Measurements from ENCODE around the gene HLA-G. TPM values are rescaled to one million over a fixed set of nuclear protein-coding genes. Genes with fewer than 3 reads are reported as not detected.

HLA-G gene
- total and polyA plus RNA-seq, 2 experiments from 2014 or later, result 1.5 TPM; not detected in 1

GRCh38 chr6:29861521-29862255 lies 34.1 kb downstream of the HLA-G start:
- no peak overlapping the region for H2AFZ ChIP-seq
- 65% methylated on average over 6 of the region's 6 CpGs for WGBS, 2 experiments (ENCODE audit: low coverage in 1 of 2, low lambda C conversion rate in 2 of 2, missing lambda C conversion rate in 2 of 2)
- peaks cover 9% of the 10 kb centered on the region for H3K27me3 ChIP-seq (replicated peaks; ENCODE audit: insufficient read depth)
- DNase-seq, result no peak
- H3K9me2 ChIP-seq (ENCODE audit: insufficient read depth), result no peaks in the 10 kb centered on the region
- H3K9ac ChIP-seq, result no peak overlapping the region
- no peak overlapping the region for H3K27ac ChIP-seq
- no peak overlapping the region for H3K4me2 ChIP-seq (ENCODE audit: unreplicated experiment)
- H3K36me3 ChIP-seq (ENCODE audit: low read depth), result no peaks in the 10 kb centered on the region
- H3F3A ChIP-seq (ENCODE audit: insufficient read depth), result no peaks in the 10 kb centered on the region
- TF ChIP-seq EZH2phosphoT487 (IDR thresholded peaks at IDR 0.05; ENCODE audit: insufficient read depth, low read depth) (no peak), EZH2 (IDR thresholded peaks at IDR 0.05; ENCODE audit: insufficient read depth, poor library complexity, severe bottlenecking) (no peak)
- no peak overlapping the region for H3K4me3 ChIP-seq
- H3K79me2 ChIP-seq (ENCODE audit: insufficient read depth), result no peaks in the 10 kb centered on the region
- H4K20me1 ChIP-seq (ENCODE audit: insufficient read depth), result no peaks in the 10 kb centered on the region
- in situ Hi-C loops (cut with MboI), result no loop called here
- H3K9me3 ChIP-seq (ENCODE audit: low read depth), result no peaks in the 10 kb centered on the region
- H3K4me1 ChIP-seq (ENCODE audit: insufficient read depth), result no peaks in the 10 kb centered on the region

GRCh38 chr6:29864037-29864810 lies 36.6 kb downstream of the HLA-G start:
- H3K9ac ChIP-seq, result no peak overlapping the region

GRCh38 chr6:29865631-29866030 lies 38.0 kb downstream of the HLA-G start:
- Histone ChIP-seq H3K4me3 (no peak overlapping the region), H3K9ac (no peak overlapping the region), H3K27me3 (replicated peaks; ENCODE audit: insufficient read depth) (peaks cover 5% of the 10 kb centered on the region), H3K27ac (no peak overlapping the region), H3K36me3 (ENCODE audit: low read depth) (no peaks in the 10 kb centered on the region), H4K20me1 (ENCODE audit: insufficient read depth) (no peaks in the 10 kb centered on the region), H3K79me2 (ENCODE audit: insufficient read depth) (no peaks in the 10 kb centered on the region), H3F3A (ENCODE audit: insufficient read depth) (no peaks in the 10 kb centered on the region), H3K4me1 (ENCODE audit: insufficient read depth) (no peaks in the 10 kb centered on the region), H2AFZ (no peak overlapping the region), H3K9me2 (ENCODE audit: insufficient read depth) (no peaks in the 10 kb centered on the region), H3K9me3 (ENCODE audit: low read depth) (no peaks in the 10 kb centered on the region), H3K4me2 (ENCODE audit: unreplicated experiment) (no peak overlapping the region)
- no peak for DNase-seq
- in situ Hi-C loops (cut with MboI), result no loop called here
- TF ChIP-seq EZH2phosphoT487 (IDR thresholded peaks at IDR 0.05; ENCODE audit: insufficient read depth, low read depth), result no peak
- TF ChIP-seq EZH2 (IDR thresholded peaks at IDR 0.05; ENCODE audit: insufficient read depth, poor library complexity, severe bottlenecking), result no peak
- WGBS, 2 experiments (ENCODE audit: low coverage in 1 of 2, low lambda C conversion rate in 2 of 2, missing lambda C conversion rate in 2 of 2), result 50 to 56% methylated on average over 1 of the region's 1 CpG

More at GRCh38 chr6:29864037-29864810, 36.6 kb downstream of the HLA-G start:
- Histone ChIP-seq H3K79me2 (ENCODE audit: insufficient read depth) (no peaks in the 10 kb centered on the region), H3K4me2 (ENCODE audit: unreplicated experiment) (no peak overlapping the region), H3K4me3 (no peak overlapping the region), H3F3A (ENCODE audit: insufficient read depth) (no peaks in the 10 kb centered on the region), H3K9me3 (ENCODE audit: low read depth) (no peaks in the 10 kb centered on the region), H3K27me3 (replicated peaks; ENCODE audit: insufficient read depth) (peaks cover 5% of the 10 kb centered on the region), H3K27ac (no peak overlapping the region), H2AFZ (no peak overlapping the region), H3K9me2 (ENCODE audit: insufficient read depth) (no peaks in the 10 kb centered on the region), H4K20me1 (ENCODE audit: insufficient read depth) (no peaks in the 10 kb centered on the region), H3K4me1 (ENCODE audit: insufficient read depth) (no peaks in the 10 kb centered on the region), H3K36me3 (ENCODE audit: low read depth) (no peaks in the 10 kb centered on the region)
- in situ Hi-C loops (cut with MboI), result no loop called here
- peak; percentile 43 for DNase-seq
- WGBS, 2 experiments (ENCODE audit: low coverage in 1 of 2, low lambda C conversion rate in 2 of 2, missing lambda C conversion rate in 2 of 2), result 12 to 16% methylated on average over 21 to 24 of the region's 24 CpGs
- no peak for TF ChIP-seq EZH2phosphoT487 (IDR thresholded peaks at IDR 0.05; ENCODE audit: insufficient read depth, low read depth)
- no peak for TF ChIP-seq EZH2 (IDR thresholded peaks at IDR 0.05; ENCODE audit: insufficient read depth, poor library complexity, severe bottlenecking)

GRCh38 chr6:29870104-29870503 lies 42.5 kb downstream of the HLA-G start:
- Histone ChIP-seq H3K4me2 (ENCODE audit: unreplicated experiment) (no peak overlapping the region), H3K4me1 (ENCODE audit: insufficient read depth) (no peaks in the 10 kb centered on the region), H3F3A (ENCODE audit: insufficient read depth) (no peaks in the 10 kb centered on the region), H3K9me3 (ENCODE audit: low read depth) (no peaks in the 10 kb centered on the region), H4K20me1 (ENCODE audit: insufficient read depth) (no peaks in the 10 kb centered on the region), H3K79me2 (ENCODE audit: insufficient read depth) (no peaks in the 10 kb centered on the region), H3K27me3 (replicated peaks; ENCODE audit: insufficient read depth) (peaks cover 5% of the 10 kb centered on the region), H3K4me3 (no peak overlapping the region), H3K36me3 (ENCODE audit: low read depth) (no peaks in the 10 kb centered on the region), H3K27ac (no peak overlapping the region), H2AFZ (no peak overlapping the region), H3K9ac (no peak overlapping the region), H3K9me2 (ENCODE audit: insufficient read depth) (no peaks in the 10 kb centered on the region)
- TF ChIP-seq EZH2phosphoT487 (IDR thresholded peaks at IDR 0.05; ENCODE audit: insufficient read depth, low read depth), result no peak
- TF ChIP-seq EZH2 (IDR thresholded peaks at IDR 0.05; ENCODE audit: insufficient read depth, poor library complexity, severe bottlenecking), result no peak
- DNase-seq, result no peak
- in situ Hi-C loops (cut with MboI), result no loop called here
- WGBS, 2 experiments (ENCODE audit: low coverage in 1 of 2, low lambda C conversion rate in 2 of 2, missing lambda C conversion rate in 2 of 2), result 12 to 32% methylated on average over 2 of the region's 2 CpGs
